Spinal cord (tissue), 10 donors: ENCODE results near the gene PARP4. TPM values are rescaled to one million over a fixed set of nuclear protein-coding genes. Genes with fewer than 3 reads are reported as not detected.
"Not testable (repeated sequence)": the region's sequence is repeated elsewhere in the genome, so short reads cannot be mapped to it uniquely, and the experiment has no call there.

Experiments used
- DNase-seq, 6 donors: peaks; one replicate each; pipeline versions ENCODE4 v3.0.0 to v3.0.0-alpha.2; 2013 to 2015; ENCODE audit warnings: low spot score in 6 of 6, low read depth in 4 of 6
- H3K27ac ChIP-seq: one replicate; pipeline ENCODE4 v1.5.1; 2013; ENCODE audit warnings: low read depth, low read length, control low read depth
- H3K27me3 ChIP-seq: one replicate; pipeline ENCODE4 v1.6.1; 2013; ENCODE audit warnings: low read length; ENCODE audit not compliant: control insufficient read depth, insufficient read depth
- H3K36me3 ChIP-seq: one replicate; pipeline ENCODE4 v1.6.1; 2013; ENCODE audit warnings: low read length; ENCODE audit not compliant: control insufficient read depth, insufficient read depth
- H3K4me1 ChIP-seq: one replicate; pipeline ENCODE4 v1.6.1; 2013; ENCODE audit warnings: low read length; ENCODE audit not compliant: control insufficient read depth, insufficient read depth
- H3K4me3 ChIP-seq: one replicate; pipeline ENCODE4 v1.5.1; 2013; ENCODE audit warnings: low read depth, low read length, control low read depth
- H3K9me3 ChIP-seq: one replicate; pipeline ENCODE4 v1.6.1; 2013; ENCODE audit warnings: low read length; ENCODE audit not compliant: control insufficient read depth, insufficient read depth
- WGBS: methylation state at CpG from one replicate; pipeline ENCODE4 v1.1.5; 2013; ENCODE audit warnings: missing lambda C conversion rate; ENCODE audit not compliant: insufficient coverage; 5-methylcytosine and 5-hydroxymethylcytosine counted together
- polyA plus RNA-seq, 2 donors: library from polyadenylated mRNA; unstranded; fragments of 120-200 nt; gene quantifications; one replicate each; pipeline ENCODE4 v1.2.1, GENCODE V29; 2013; ENCODE audit not compliant: insufficient read length in 2 of 2
- total RNA-seq, 2 donors: library from RNA; depleted of rRNA in 1 of 2; stranded (reverse); fragments of 120-200 nt in 1 of 2; fragments of >200 nt in 1 of 2; gene quantifications; one replicate each; pipeline versions ENCODE4 v1.2.3 to v1.2.4, GENCODE V29; 2013 to 2014
- donor health status: healthy.

The PARP4 gene
- total and polyA plus RNA-seq, 4 donors = 19.6 to 43.5 (median 27.6) TPM

GRCh38 chr13:24459726-24460125 is 52.9 kb downstream of the PARP4 start:
- Histone ChIP-seq H3K4me1 (no peaks in the 10 kb centered on the region), H3K9me3 (no peaks in the 10 kb centered on the region), H3K36me3 (peaks cover 11% of the 10 kb centered on the region), H3K4me3 (no peak overlapping the region), H3K27ac (no peak overlapping the region), H3K27me3 (no peaks in the 10 kb centered on the region)
- DNase-seq = no peak
- WGBS = no CpG with 5 or more reads among the region's 3 CpGs

GRCh38 chr13:24459234-24459633 is 53.3 kb downstream of the PARP4 start:
- H3K27ac ChIP-seq = no peak overlapping the region
- no peaks in the 10 kb centered on the region for H3K27me3 ChIP-seq
- H3K4me3 ChIP-seq = no peak overlapping the region
- peaks cover 12% of the 10 kb centered on the region for H3K36me3 ChIP-seq
- H3K9me3 ChIP-seq = no peaks in the 10 kb centered on the region
- DNase-seq = peak in 1 of 6 donors; percentile 28
- no peaks in the 10 kb centered on the region for H3K4me1 ChIP-seq
- no CpG with 5 or more reads among the region's 2 CpGs for WGBS

- WGBS = no CpG with 5 or more reads among the region's 4 CpGs
- no peak overlapping the region for H3K4me3 ChIP-seq
- H3K36me3 ChIP-seq = peaks cover 16% of the 10 kb centered on the region
- no peaks in the 10 kb centered on the region for H3K27me3 ChIP-seq
- no peaks in the 10 kb centered on the region for H3K4me1 ChIP-seq
- no peak for DNase-seq
- H3K27ac ChIP-seq = no peak overlapping the region
- no peaks in the 10 kb centered on the region for H3K9me3 ChIP-seq
Observed at GRCh38 chr13:24458736-24459135, 53.8 kb downstream of the PARP4 start.

GRCh38 chr13:24456396-24456795 is 56.2 kb downstream of the PARP4 start:
- Histone ChIP-seq H3K27ac (no peak overlapping the region), H3K9me3 (no peaks in the 10 kb centered on the region), H3K4me3 (no peak overlapping the region), H3K4me1 (no peaks in the 10 kb centered on the region), H3K36me3 (peaks cover 17% of the 10 kb centered on the region), H3K27me3 (no peaks in the 10 kb centered on the region)
- no peak for DNase-seq
- 100% methylated on average over 1 of the region's 8 CpGs for WGBS

GRCh38 chr13:24454056-24454455 is 58.5 kb downstream of the PARP4 start:
- Histone ChIP-seq H3K4me3 (no peak overlapping the region), H3K36me3 (peaks cover 25% of the 10 kb centered on the region), H3K27me3 (no peaks in the 10 kb centered on the region), H3K27ac (no peak overlapping the region), H3K9me3 (no peaks in the 10 kb centered on the region), H3K4me1 (no peaks in the 10 kb centered on the region)
- no peak for DNase-seq
- 96% methylated on average over 4 of the region's 6 CpGs for WGBS

GRCh38 chr13:24452044-24452443 is 60.5 kb downstream of the PARP4 start:
- DNase-seq = no peak
- Histone ChIP-seq H3K27me3 (no peaks in the 10 kb centered on the region), H3K9me3 (no peaks in the 10 kb centered on the region), H3K27ac (no peak overlapping the region), H3K36me3 (peaks cover 22% of the 10 kb centered on the region), H3K4me3 (no peak overlapping the region), H3K4me1 (no peaks in the 10 kb centered on the region)
- WGBS = 91% methylated on average over 9 of the region's 9 CpGs

GRCh38 chr13:24450530-24450929 is 62.0 kb downstream of the PARP4 start:
- DNase-seq = peak in 1 of 6 donors; percentile 39

GRCh38 chr13:24444851-24445250 is 67.7 kb downstream of the PARP4 start:
- not testable (repeated sequence) for H3K9me3 ChIP-seq, H3K27me3 ChIP-seq, H3K4me1 ChIP-seq, H3K36me3 ChIP-seq, H3K4me3 ChIP-seq, H3K27ac ChIP-seq, DNase-seq
- WGBS = 18% methylated on average over 1 of the region's 9 CpGs

More at GRCh38 chr13:24450530-24450929, 62.0 kb downstream of the PARP4 start:
- H3K9me3 ChIP-seq = no peaks in the 10 kb centered on the region
- no peak overlapping the region for H3K4me3 ChIP-seq
- H3K36me3 ChIP-seq = peaks cover 22% of the 10 kb centered on the region
- 86% methylated on average over 2 of the region's 6 CpGs for WGBS
- no peaks in the 10 kb centered on the region for H3K4me1 ChIP-seq
- no peak overlapping the region for H3K27ac ChIP-seq
- no peaks in the 10 kb centered on the region for H3K27me3 ChIP-seq

- Histone ChIP-seq H3K27me3 (no peaks in the 10 kb centered on the region), H3K9me3 (no peaks in the 10 kb centered on the region), H3K27ac (no peak overlapping the region), H3K36me3 (peaks cover 13% of the 10 kb centered on the region), H3K4me1 (no peaks in the 10 kb centered on the region), H3K4me3 (no peak overlapping the region)
- DNase-seq = no peak
- 100% methylated on average over 2 of the region's 4 CpGs for WGBS
Observed at GRCh38 chr13:24443366-24443765, 69.2 kb downstream of the PARP4 start.

GRCh38 chr13:24426045-24426444 is 86.5 kb downstream of the PARP4 start:
- H3K9me3 ChIP-seq, H3K27ac ChIP-seq, H3K36me3 ChIP-seq, DNase-seq, H3K4me1 ChIP-seq, H3K27me3 ChIP-seq, H3K4me3 ChIP-seq: not testable (repeated sequence)
- WGBS = 100% methylated on average over 2 of the region's 3 CpGs
